H1 (cell line): Measurements from ENCODE around the gene TERF2IP. TPM values are rescaled to one million over a fixed set of nuclear protein-coding genes. Genes with fewer than 3 reads are reported as not detected.

ENCODE experiments used
- BCL11A ChIP-seq, 2 experiments: IDR thresholded peaks; one replicate each; pipeline ENCODE4 v1.6.1; 2011; ENCODE audit warnings: low read depth in 2 of 2, low read length in 2 of 2, mild to moderate bottlenecking in 2 of 2
- CHD7 ChIP-seq: fragments of 300-600 bp; sonication (generic); IDR thresholded peaks from 2 replicates; pipeline ENCODE4 v1.7.1; 2012; ENCODE audit warnings: low read length, moderate library complexity, mild to moderate bottlenecking, inconsistent platforms; ENCODE audit not compliant: insufficient replicate concordance
- NRF1 ChIP-seq: IDR thresholded peaks from 2 replicates; pipeline ENCODE4 v1.6.1; 2011; ENCODE audit warnings: mild to moderate bottlenecking, low read depth, low read length, improper control_type of control experiment
- RNF2 ChIP-seq: fragments of 200-900, 300-1000 bp; sonication (generic); IDR thresholded peaks from 2 replicates; pipeline ENCODE4 v1.7.1; 2016; ENCODE audit warnings: borderline replicate concordance, low read depth, mild to moderate bottlenecking, antibody characterized with exemption, low read length; ENCODE audit not compliant: poor library complexity, severe bottlenecking; ENCODE audit errors: missing control alignments
- polyA plus RNA-seq, 7 experiments: library from polyadenylated mRNA; depleted of rRNA in 3 of 7; stranded (reverse) in 5 of 7; unstranded in 2 of 7; fragments of >200 nt in 5 of 7; fragments of 200-250 nt in 2 of 7; gene quantifications; 1 replicate in 5 of 7; 2 replicates in 1 of 7; 4 replicates in 1 of 7; pipeline versions ENCODE4 v1.2.1 to v1.2.3, GENCODE V29; 2011 to 2013; ENCODE audit warnings: missing spikeins in 2 of 7, mixed read lengths in 2 of 7
- total RNA-seq: library from RNA; stranded (reverse); fragmentation: NEBNext Ultra II Directional; extraction: Animal tissue kit (Norgen Biotek cat#: 25700); gene quantifications from 2 replicates; pipeline ENCODE4 v1.2.1, GENCODE V29; 2021

Gene TERF2IP
- total and polyA plus RNA-seq, 2 of the 8 experiments (the other 6 are each of a cell fraction or from before 2014, with no cell fraction given): 5.5 to 15.1 TPM

GRCh38 chr16:75628351-75628750 is 19.2 kb upstream of the TERF2IP start (continued):
- no peak for TF ChIP-seq CHD7
- no peak for TF ChIP-seq BCL11A (IDR thresholded peaks at IDR 0.05; ENCODE audit: low read depth in 2 of 2, low read length in 2 of 2)
- no peak for TF ChIP-seq NRF1
- TF ChIP-seq RNF2: no peak
